Measurements from ENCODE around the gene HS2ST1. TPM values are rescaled to one million over a fixed set of nuclear protein-coding genes. Genes with fewer than 3 reads are reported as not detected.

Gene HS2ST1
- total RNA-seq, 6 donors from 2014 or later: 8.4 to 20.3 (median 13.9) TPM

GRCh38 chr1:86933051-86933450 lies 18.6 kb downstream of the HS2ST1 start:
- Histone ChIP-seq H3K36me3 (no peaks in the 10 kb centered on the region), H3K4me1 (no peaks in the 10 kb centered on the region), H3K27ac (no peak overlapping the region), H3K4me3 (no peak overlapping the region), H3K9me3 (no peaks in the 10 kb centered on the region), H3K27me3 (no peaks in the 10 kb centered on the region)
- WGBS, 2 donors: 95 to 99% methylated on average over 3 of the region's 3 CpGs
- DNase-seq (no peak), ATAC-seq (ENCODE audit: low FRiP score in 2 of 2) (no peak)
- TF ChIP-seq POLR2A (IDR thresholded peaks at IDR 0.05) (no peak), EP300 (IDR thresholded peaks at IDR 0.05) (no peak), POLR2AphosphoS5 (IDR thresholded peaks at IDR 0.05) (no peak), CTCF (IDR thresholded peaks at IDR 0.05) (no peak)

GRCh38 chr1:86933562-86934377 lies 19.3 kb downstream of the HS2ST1 start:
- ATAC-seq (ENCODE audit: low FRiP score in 2 of 2): no peak
- Histone ChIP-seq H3K4me1 (no peaks in the 10 kb centered on the region), H3K27me3 (no peaks in the 10 kb centered on the region), H3K36me3 (no peaks in the 10 kb centered on the region), H3K27ac (no peak overlapping the region), H3K4me3 (no peak overlapping the region), H3K9me3 (no peaks in the 10 kb centered on the region)
- no peak for DNase-seq
- WGBS, 2 donors: 68 to 83% methylated on average over 7 of the region's 7 CpGs
- TF ChIP-seq POLR2AphosphoS5 (IDR thresholded peaks at IDR 0.05): no peak
- TF ChIP-seq POLR2A (IDR thresholded peaks at IDR 0.05): no peak
- no peak for TF ChIP-seq CTCF (IDR thresholded peaks at IDR 0.05)
- TF ChIP-seq EP300 (IDR thresholded peaks at IDR 0.05): no peak

GRCh38 chr1:86938450-86938849 lies 24.0 kb downstream of the HS2ST1 start:
- Histone ChIP-seq H3K4me3 (no peak overlapping the region), H3K27me3 (no peaks in the 10 kb centered on the region), H3K27ac (no peak overlapping the region), H3K9me3 (no peaks in the 10 kb centered on the region), H3K4me1 (peaks cover 0 to 5% (median 0%) of the 10 kb centered on the region in 4 donors), H3K36me3 (no peaks in the 10 kb centered on the region)
- DNase-seq (no peak), ATAC-seq (ENCODE audit: low FRiP score in 2 of 2) (no peak)
- WGBS, 2 donors: 42 to 54% methylated on average over 1 of the region's 1 CpG
- TF ChIP-seq POLR2AphosphoS5 (IDR thresholded peaks at IDR 0.05): no peak
- no peak for TF ChIP-seq EP300 (IDR thresholded peaks at IDR 0.05)
- TF ChIP-seq CTCF (IDR thresholded peaks at IDR 0.05): no peak
- no peak for TF ChIP-seq POLR2A (IDR thresholded peaks at IDR 0.05)

- peaks cover 0 to 5% (median 0%) of the 10 kb centered on the region in 4 donors for H3K4me1 ChIP-seq
- ATAC-seq (ENCODE audit: low FRiP score in 2 of 2): no peak
- 95 to 96% methylated on average over 2 of the region's 2 CpGs for WGBS, 2 donors
- H3K4me3 ChIP-seq: no peak overlapping the region
- no peaks in the 10 kb centered on the region for H3K9me3 ChIP-seq
- no peaks in the 10 kb centered on the region for H3K27me3 ChIP-seq
- DNase-seq: no peak
- no peak for TF ChIP-seq POLR2AphosphoS5 (IDR thresholded peaks at IDR 0.05)
- no peak for TF ChIP-seq POLR2A (IDR thresholded peaks at IDR 0.05)
- no peak for TF ChIP-seq EP300 (IDR thresholded peaks at IDR 0.05)
- TF ChIP-seq CTCF (IDR thresholded peaks at IDR 0.05): no peak
- no peak overlapping the region for H3K27ac ChIP-seq
- no peaks in the 10 kb centered on the region for H3K36me3 ChIP-seq
These were observed 24.4 kb downstream of the HS2ST1 start for GRCh38 chr1:86938855-86939254.

- DNase-seq (no peak), ATAC-seq (ENCODE audit: low FRiP score in 2 of 2) (no peak)
- Histone ChIP-seq H3K4me1 (peaks cover 0 to 5% (median 0%) of the 10 kb centered on the region in 4 donors), H3K27ac (no peak overlapping the region), H3K27me3 (no peaks in the 10 kb centered on the region), H3K36me3 (no peaks in the 10 kb centered on the region), H3K4me3 (no peak overlapping the region), H3K9me3 (no peaks in the 10 kb centered on the region)
- WGBS, 2 donors: 84 to 90% methylated on average over 3 of the region's 3 CpGs
- no peak for TF ChIP-seq CTCF (IDR thresholded peaks at IDR 0.05)
- no peak for TF ChIP-seq POLR2A (IDR thresholded peaks at IDR 0.05)
- TF ChIP-seq POLR2AphosphoS5 (IDR thresholded peaks at IDR 0.05): no peak
- TF ChIP-seq EP300 (IDR thresholded peaks at IDR 0.05): no peak
These were observed 25.0 kb downstream of the HS2ST1 start for GRCh38 chr1:86939406-86939805.

Measured in upper lobe of left lung (tissue), 6 donors.